ENCODE results near the gene GP5. TPM values are rescaled to one million over a fixed set of nuclear protein-coding genes. Genes with fewer than 3 reads are reported as not detected.

Gene GP5
- total RNA-seq, 1 donor from 2014 or later = not detected

- intact Hi-C loops (cut with micrococcal nuclease) = loop anchor here (10.0 kb wide), 1 partner anchor 73 kb away; no protein-coding TSS in a partner anchor
- Histone ChIP-seq H3K4me3 (no peak overlapping the region), H3K27ac (replicated peaks) (no peak overlapping the region), H3K27me3 (ENCODE audit: low read depth) (no peaks in the 10 kb centered on the region), H3K9me3 (replicated peaks) (no peaks in the 10 kb centered on the region), H3K4me1 (no peaks in the 10 kb centered on the region), H3K36me3 (peaks cover 36% of the 10 kb centered on the region)
- no peak for TF ChIP-seq CTCF (IDR thresholded peaks at IDR 0.05; ENCODE audit: borderline replicate concordance)
- no peak for DNase-seq
These were observed 8.4 kb upstream of the GP5 start for GRCh38 chr3:194407423-194407822.

- no peaks in the 10 kb centered on the region for H3K27me3 ChIP-seq (ENCODE audit: low read depth)
- H3K4me3 ChIP-seq = no peak overlapping the region
- DNase-seq = no peak
- H3K27ac ChIP-seq (replicated peaks) = no peak overlapping the region
- peaks cover 27% of the 10 kb centered on the region for H3K36me3 ChIP-seq
- TF ChIP-seq CTCF (IDR thresholded peaks at IDR 0.05; ENCODE audit: borderline replicate concordance) = no peak
- H3K9me3 ChIP-seq (replicated peaks) = no peaks in the 10 kb centered on the region
- no peaks in the 10 kb centered on the region for H3K4me1 ChIP-seq
- intact Hi-C loops (cut with micrococcal nuclease) = loop anchor here (10.0 kb wide), 1 partner anchor 71 kb away; no protein-coding TSS in a partner anchor
These were observed 6.7 kb upstream of the GP5 start for GRCh38 chr3:194405766-194406165.

- intact Hi-C loops (cut with micrococcal nuclease) = loop anchor here (10.0 kb wide), 1 partner anchor 70 kb away; no protein-coding TSS in a partner anchor
- peaks cover 27% of the 10 kb centered on the region for H3K36me3 ChIP-seq
- H3K4me3 ChIP-seq = no peak overlapping the region
- H3K27me3 ChIP-seq (ENCODE audit: low read depth) = peaks cover 8% of the 10 kb centered on the region
- TF ChIP-seq CTCF (IDR thresholded peaks at IDR 0.05; ENCODE audit: borderline replicate concordance) = peak; percentile 74
- no peaks in the 10 kb centered on the region for H3K4me1 ChIP-seq
- H3K27ac ChIP-seq (replicated peaks) = no peak overlapping the region
- no peak for DNase-seq
- no peaks in the 10 kb centered on the region for H3K9me3 ChIP-seq (replicated peaks)
These were observed 5.5 kb upstream of the GP5 start for GRCh38 chr3:194404365-194405140.

GRCh38 chr3:194401868-194402329 lies 2.8 kb upstream of the GP5 start:
- Histone ChIP-seq H3K27ac (replicated peaks) (no peak overlapping the region), H3K27me3 (ENCODE audit: low read depth) (peaks cover 34% of the 10 kb centered on the region), H3K4me1 (peaks cover 18% of the 10 kb centered on the region), H3K36me3 (peaks cover 10% of the 10 kb centered on the region), H3K9me3 (replicated peaks) (no peaks in the 10 kb centered on the region), H3K4me3 (no peak overlapping the region)
- no peak for DNase-seq
- no peak for TF ChIP-seq CTCF (IDR thresholded peaks at IDR 0.05; ENCODE audit: borderline replicate concordance)
- intact Hi-C loops (cut with micrococcal nuclease) = loop anchor here (10.0 kb wide), 1 partner anchor 67 kb away; no protein-coding TSS in a partner anchor

- Histone ChIP-seq H3K4me3 (no peak overlapping the region), H3K27ac (replicated peaks) (no peak overlapping the region), H3K4me1 (peaks cover 21% of the 10 kb centered on the region), H3K9me3 (replicated peaks) (no peaks in the 10 kb centered on the region), H3K27me3 (ENCODE audit: low read depth) (peaks cover 40% of the 10 kb centered on the region), H3K36me3 (peaks cover 7% of the 10 kb centered on the region)
- no peak for TF ChIP-seq CTCF (IDR thresholded peaks at IDR 0.05; ENCODE audit: borderline replicate concordance)
- intact Hi-C loops (cut with micrococcal nuclease) = loop anchor here (10.0 kb wide), 1 partner anchor 67 kb away; no protein-coding TSS in a partner anchor
- no peak for DNase-seq
These were observed 2.3 kb upstream of the GP5 start for GRCh38 chr3:194401346-194401745.
